Measurements from ENCODE around the gene RYR2. TPM values are rescaled to one million over a fixed set of nuclear protein-coding genes. Genes with fewer than 3 reads are reported as not detected.

The RYR2 gene
- total RNA-seq, 1 donor from 2014 or later = not detected

- Histone ChIP-seq H3K36me3 (ENCODE audit: control insufficient read depth, insufficient read depth, low read length) (no peaks in the 10 kb centered on the region), H3K4me3 (ENCODE audit: low read depth, low read length) (no peak overlapping the region), H3K27me3 (ENCODE audit: control insufficient read depth, insufficient read depth, low read length) (no peaks in the 10 kb centered on the region)
- TF ChIP-seq CTCF (IDR thresholded peaks at IDR 0.05; ENCODE audit: insufficient read depth, low read length, poor library complexity, severe bottlenecking) = no peak
- DNase-seq (ENCODE audit: low read depth) = no peak
These were observed 629.3 kb downstream of the RYR2 start for GRCh38 chr1:237671262-237671661.

GRCh38 chr1:237671935-237672334, 630.0 kb downstream of the RYR2 start:
- no peaks in the 10 kb centered on the region for H3K27me3 ChIP-seq (ENCODE audit: control insufficient read depth, insufficient read depth, low read length)
- H3K36me3 ChIP-seq (ENCODE audit: control insufficient read depth, insufficient read depth, low read length) = no peaks in the 10 kb centered on the region
- no peak for DNase-seq (ENCODE audit: low read depth)
- H3K4me3 ChIP-seq (ENCODE audit: low read depth, low read length) = no peak overlapping the region
- TF ChIP-seq CTCF (IDR thresholded peaks at IDR 0.05; ENCODE audit: insufficient read depth, low read length, poor library complexity, severe bottlenecking) = no peak

GRCh38 chr1:237672748-237673147, 630.8 kb downstream of the RYR2 start:
- DNase-seq (ENCODE audit: low read depth) = no peak
- H3K4me3 ChIP-seq (ENCODE audit: low read depth, low read length) = no peak overlapping the region
- peak; percentile 57 for TF ChIP-seq CTCF (IDR thresholded peaks at IDR 0.05; ENCODE audit: insufficient read depth, low read length, poor library complexity, severe bottlenecking)
- H3K27me3 ChIP-seq (ENCODE audit: control insufficient read depth, insufficient read depth, low read length) = no peaks in the 10 kb centered on the region
- H3K36me3 ChIP-seq (ENCODE audit: control insufficient read depth, insufficient read depth, low read length) = no peaks in the 10 kb centered on the region

- DNase-seq (ENCODE audit: low read depth) = no peak
- Histone ChIP-seq H3K27me3 (ENCODE audit: control insufficient read depth, insufficient read depth, low read length) (no peaks in the 10 kb centered on the region), H3K36me3 (ENCODE audit: control insufficient read depth, insufficient read depth, low read length) (no peaks in the 10 kb centered on the region), H3K4me3 (ENCODE audit: low read depth, low read length) (no peak overlapping the region)
- TF ChIP-seq CTCF (IDR thresholded peaks at IDR 0.05; ENCODE audit: insufficient read depth, low read length, poor library complexity, severe bottlenecking) = no peak
These were observed 631.6 kb downstream of the RYR2 start for GRCh38 chr1:237673631-237674030.

GRCh38 chr1:237677979-237678378, 636.0 kb downstream of the RYR2 start:
- peak; percentile 43 for TF ChIP-seq CTCF (IDR thresholded peaks at IDR 0.05; ENCODE audit: insufficient read depth, low read length, poor library complexity, severe bottlenecking)
- H3K4me3 ChIP-seq (ENCODE audit: low read depth, low read length) = no peak overlapping the region

GRCh38 chr1:237679687-237680086, 637.7 kb downstream of the RYR2 start:
- no peak for DNase-seq (ENCODE audit: low read depth)
- no peak for TF ChIP-seq CTCF (IDR thresholded peaks at IDR 0.05; ENCODE audit: insufficient read depth, low read length, poor library complexity, severe bottlenecking)
- Histone ChIP-seq H3K4me3 (ENCODE audit: low read depth, low read length) (no peak overlapping the region), H3K36me3 (ENCODE audit: control insufficient read depth, insufficient read depth, low read length) (no peaks in the 10 kb centered on the region), H3K27me3 (ENCODE audit: control insufficient read depth, insufficient read depth, low read length) (no peaks in the 10 kb centered on the region)

More at GRCh38 chr1:237677979-237678378, 636.0 kb downstream of the RYR2 start:
- Histone ChIP-seq H3K27me3 (ENCODE audit: control insufficient read depth, insufficient read depth, low read length) (no peaks in the 10 kb centered on the region), H3K36me3 (ENCODE audit: control insufficient read depth, insufficient read depth, low read length) (no peaks in the 10 kb centered on the region)
- peak; percentile 29 for DNase-seq (ENCODE audit: low read depth)
